DMS 273 (cell line): ENCODE results near the gene PKHD1.

ENCODE experiments used
- DNase-seq: peaks from one replicate; lab custom pipeline; 2025; ENCODE audit not compliant: unreplicated experiment; lab: John Stamatoyannopoulos, UW

PKHD1 gene, protein sequence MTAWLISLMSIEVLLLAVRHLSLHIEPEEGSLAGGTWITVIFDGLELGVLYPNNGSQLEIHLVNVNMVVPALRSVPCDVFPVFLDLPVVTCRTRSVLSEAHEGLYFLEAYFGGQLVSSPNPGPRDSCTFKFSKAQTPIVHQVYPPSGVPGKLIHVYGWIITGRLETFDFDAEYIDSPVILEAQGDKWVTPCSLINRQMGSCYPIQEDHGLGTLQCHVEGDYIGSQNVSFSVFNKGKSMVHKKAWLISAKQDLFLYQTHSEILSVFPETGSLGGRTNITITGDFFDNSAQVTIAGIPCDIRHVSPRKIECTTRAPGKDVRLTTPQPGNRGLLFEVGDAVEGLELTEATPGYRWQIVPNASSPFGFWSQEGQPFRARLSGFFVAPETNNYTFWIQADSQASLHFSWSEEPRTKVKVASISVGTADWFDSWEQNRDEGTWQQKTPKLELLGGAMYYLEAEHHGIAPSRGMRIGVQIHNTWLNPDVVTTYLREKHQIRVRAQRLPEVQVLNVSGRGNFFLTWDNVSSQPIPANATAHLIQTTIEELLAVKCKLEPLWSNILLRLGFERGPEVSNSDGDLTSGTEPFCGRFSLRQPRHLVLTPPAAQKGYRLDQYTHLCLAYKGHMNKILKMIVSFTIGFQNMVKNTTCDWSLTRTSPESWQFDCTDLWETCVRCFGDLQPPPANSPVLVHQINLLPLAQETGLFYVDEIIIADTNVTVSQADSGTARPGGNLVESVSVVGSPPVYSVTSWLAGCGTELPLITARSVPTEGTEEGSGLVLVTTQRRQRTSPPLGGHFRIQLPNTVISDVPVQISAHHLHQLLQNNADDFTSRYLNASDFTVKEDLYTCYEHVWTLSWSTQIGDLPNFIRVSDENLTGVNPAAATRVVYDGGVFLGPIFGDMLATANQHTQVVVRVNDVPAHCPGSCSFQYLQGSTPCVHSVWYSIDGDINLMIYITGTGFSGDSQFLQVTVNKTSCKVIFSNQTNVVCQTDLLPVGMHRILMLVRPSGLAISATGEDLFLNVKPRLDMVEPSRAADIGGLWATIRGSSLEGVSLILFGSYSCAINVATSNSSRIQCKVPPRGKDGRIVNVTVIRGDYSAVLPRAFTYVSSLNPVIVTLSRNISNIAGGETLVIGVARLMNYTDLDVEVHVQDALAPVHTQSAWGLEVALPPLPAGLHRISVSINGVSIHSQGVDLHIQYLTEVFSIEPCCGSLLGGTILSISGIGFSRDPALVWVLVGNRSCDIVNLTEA (N-terminal part only)

DNA sequence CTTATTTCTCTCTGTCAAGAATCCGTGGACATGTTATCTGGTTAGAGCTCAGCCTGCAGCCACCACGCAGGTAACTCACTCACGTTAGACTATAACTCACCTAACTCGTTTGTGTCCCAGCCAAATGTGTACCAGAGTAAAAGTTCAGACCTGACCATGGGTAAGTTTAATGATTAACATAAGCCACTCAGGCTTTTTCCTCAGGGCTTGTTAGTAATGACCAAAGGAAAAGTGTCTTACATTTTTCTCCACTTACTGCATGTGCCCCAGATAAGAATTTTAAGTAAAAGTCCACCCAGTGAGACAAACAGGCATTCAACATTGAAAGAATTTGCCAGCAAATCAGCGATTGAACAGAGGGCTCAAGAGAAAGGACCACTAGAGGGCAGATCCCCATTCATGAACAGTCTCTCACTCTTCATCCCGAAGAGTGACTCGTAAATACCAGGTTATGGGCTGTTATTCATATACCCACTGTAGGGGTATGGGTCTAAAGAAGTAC, at the start of gene PKHD1:
Gene PKHD1 (minus strand): TSS at position 116 of the 502 bp plus-strand sequence. CDS start 2,680 bp downstream, outside the sequence.
- peak; percentile 36 for DNase-seq

DNA sequence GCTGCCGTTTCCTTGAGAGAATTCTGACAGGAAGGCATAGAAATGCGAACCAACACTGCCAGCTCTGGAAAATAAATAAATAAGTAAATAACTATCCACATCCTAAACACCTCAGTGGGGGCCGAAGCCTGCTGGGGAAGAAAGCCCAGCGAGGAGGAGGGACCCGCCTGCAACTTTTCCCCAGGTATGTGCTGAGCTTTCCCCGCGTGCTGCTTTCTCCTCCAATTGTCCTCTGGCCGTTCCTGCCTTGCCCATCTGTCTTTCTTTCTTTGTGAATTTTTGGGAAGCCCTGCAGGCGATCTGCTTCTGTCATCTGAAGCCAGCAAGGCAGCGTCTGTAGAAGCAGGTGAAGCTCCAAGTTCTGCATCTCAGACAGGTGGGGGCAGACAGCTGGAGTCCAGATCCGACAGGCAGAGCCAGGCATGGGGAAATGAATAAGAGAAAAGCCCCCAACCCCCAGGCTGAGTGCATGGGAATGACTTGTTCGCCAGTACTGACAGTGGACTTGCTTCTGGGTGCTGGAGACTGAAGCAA, 49.6 kb upstream of the PKHD1 start:
- DNase-seq, result no peak

DNA sequence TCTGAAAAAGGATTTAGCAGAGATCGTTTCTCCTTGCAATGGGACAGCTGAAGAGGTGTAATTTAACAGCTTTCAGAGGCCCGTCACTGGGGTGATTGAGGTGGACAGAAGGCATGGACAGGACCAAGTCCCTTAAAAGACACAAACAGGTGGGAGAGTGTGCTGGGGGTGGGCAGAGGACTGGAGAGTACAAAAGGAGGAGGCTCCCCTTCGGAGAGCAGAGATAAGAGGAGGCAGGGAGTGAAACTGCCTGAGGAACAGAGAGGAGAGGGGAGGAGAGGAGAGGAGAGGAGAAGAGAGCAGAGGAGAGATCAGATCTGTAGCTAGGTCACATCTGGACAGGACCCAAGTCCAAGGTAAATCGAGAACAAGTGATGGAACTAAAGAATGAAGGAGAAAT, 48.6 kb upstream of the PKHD1 start:
- DNase-seq, result no peak

DNA sequence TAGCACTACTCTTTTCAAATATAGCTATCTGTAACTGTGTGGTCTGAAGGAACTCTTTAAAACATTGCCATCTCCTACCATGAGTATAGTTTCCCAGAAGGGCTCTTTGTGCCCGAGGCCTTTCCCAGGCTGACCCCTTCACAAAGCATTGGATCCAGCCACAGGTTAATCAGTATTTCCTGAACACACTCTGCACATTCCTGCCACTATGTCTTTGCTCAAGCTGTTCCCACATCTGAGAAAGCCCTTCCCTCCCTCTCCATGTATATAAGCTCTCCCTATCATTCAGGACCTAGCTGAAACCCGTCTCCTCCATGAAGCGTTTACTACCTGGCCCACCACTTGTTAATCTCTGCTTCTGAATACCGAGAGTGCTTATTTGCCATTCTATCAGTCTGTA, 47.8 kb upstream of the PKHD1 start:
- DNase-seq, result no peak

DNA sequence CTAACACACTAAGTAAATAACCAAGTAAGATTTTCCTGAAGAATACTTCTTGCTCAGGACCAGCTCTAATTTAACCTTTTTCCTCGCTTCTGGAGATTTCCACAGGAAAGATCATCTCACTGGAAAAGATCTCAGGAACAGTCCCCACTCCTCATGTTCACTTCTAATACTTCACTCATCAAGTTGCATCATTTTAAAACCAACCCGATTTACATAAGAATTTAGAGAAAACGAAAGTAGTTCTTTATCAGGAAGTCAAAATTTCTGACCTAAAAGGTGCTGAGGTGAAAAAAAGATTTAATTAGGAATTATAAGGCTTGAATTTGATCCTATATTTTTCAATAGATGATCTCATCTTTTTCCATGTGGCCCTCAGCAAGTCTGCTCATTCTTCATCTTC, 46.6 kb upstream of the PKHD1 start:
- no peak for DNase-seq

DNA sequence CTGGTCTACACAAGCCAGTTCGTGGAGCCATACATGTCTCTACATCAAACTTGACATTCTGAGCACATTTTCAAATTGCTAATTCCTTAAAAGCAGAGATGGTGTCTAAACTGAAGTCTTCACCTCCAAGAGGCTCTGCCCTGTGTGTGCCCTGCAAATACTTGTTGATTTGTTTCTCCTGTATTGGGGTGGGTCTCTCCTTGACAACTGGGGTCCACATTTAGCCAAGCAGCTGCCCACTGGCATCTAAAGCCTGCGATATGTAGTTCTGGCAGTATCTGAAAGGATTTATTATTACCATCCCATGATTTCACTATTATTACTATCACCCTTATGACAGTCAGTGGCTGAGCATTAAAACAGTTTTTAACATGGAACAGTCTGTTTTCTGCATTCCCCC, 45.9 kb upstream of the PKHD1 start:
- no peak for DNase-seq

DNA sequence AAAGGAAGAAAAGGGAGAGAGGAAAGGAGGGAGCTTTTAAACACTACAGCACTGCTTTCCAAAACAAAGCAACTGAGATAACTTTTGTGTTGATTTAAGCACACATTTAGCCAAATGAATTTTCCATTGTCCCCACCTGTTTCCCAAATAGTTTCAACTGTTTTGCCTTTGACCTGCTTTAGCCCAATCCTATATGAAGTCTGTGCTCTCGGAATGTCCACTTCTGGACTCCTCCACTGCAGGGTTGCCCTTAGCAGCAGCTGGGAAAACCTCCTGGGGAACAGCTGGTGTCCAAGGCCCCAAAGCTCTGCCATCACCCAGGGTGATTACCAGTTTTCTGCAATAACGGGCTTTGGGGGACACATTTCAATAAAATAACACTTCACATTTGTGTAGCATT, 44.9 kb upstream of the PKHD1 start:
- no peak for DNase-seq

DNA sequence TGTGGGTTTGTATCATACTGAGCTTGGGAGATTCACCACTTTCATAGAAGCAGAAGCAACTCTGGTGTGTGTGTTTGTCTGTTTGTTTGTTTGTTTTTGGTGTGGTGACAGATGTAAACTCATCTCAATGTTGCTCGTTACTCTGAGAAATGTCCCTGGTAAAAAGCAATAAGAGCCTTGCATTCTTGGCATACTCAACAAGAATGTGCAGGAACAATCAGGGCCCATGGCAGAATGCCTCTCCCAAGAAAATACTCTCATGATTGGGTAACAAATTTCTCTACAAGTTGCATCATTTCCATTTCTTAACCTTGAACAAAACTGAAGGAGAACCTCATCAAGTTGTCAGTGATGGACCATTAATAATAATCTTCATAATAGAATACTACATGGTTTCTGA, 43.0 kb upstream of the PKHD1 start:
- no peak for DNase-seq

DNA sequence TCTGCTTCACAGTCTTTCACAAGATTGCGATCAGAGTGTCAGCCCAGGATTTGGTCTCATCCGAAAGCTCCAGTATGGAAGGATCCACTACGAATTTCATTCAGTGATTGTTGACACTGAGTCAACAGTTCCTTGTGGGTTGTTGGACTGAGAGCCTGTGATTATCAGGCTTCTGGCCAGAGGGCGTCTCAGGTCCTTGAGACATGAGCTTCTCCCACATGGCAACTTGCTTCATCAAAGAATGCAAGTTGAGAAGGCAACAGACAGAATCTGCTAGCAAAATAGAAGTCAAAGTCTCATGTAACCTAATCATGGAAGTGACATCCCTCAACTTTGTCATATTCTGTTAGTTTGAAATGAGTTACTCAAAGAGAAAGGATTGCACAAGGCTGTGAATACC, 40.5 kb upstream of the PKHD1 start:
- DNase-seq, result no peak

DNA sequence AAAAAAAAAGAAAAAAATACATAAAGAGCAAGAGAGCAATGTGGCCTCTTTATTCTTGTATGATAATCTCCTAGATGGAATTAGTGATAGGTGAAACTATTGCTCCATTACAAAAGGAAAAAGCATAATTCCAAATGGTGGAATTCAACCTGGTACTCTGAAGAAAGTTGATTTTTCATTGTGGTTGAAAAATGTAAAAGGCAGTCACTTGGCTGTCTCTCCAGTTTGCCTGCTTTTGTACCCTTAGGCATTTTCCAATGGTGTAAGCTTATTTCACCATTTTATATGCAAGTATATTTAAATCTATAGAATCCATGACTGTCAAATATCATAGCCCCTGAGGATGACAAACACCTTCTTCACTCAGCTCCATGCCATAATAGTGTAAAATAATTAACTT, 38.8 kb upstream of the PKHD1 start:
- no peak for DNase-seq

DNA sequence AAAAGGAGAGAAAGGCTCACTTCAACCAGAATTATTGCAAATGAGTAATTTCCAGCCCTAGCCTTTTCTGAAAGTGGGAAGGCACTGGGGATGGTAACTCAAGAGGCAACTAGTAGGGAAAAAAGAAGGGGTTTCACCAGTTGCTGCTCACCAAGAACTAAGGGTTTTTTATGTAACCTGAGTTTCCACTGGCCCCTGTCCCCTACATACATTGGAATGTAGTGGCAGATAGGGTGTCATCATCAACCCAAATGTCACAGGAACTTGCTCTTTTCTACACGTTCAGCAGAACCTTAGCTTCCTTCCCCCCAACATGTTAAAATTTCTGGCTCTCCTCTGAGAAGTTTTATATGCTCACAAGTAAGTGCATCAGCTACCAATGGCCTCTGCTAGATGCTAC, 38.2 kb upstream of the PKHD1 start:
- DNase-seq, result no peak

DNA sequence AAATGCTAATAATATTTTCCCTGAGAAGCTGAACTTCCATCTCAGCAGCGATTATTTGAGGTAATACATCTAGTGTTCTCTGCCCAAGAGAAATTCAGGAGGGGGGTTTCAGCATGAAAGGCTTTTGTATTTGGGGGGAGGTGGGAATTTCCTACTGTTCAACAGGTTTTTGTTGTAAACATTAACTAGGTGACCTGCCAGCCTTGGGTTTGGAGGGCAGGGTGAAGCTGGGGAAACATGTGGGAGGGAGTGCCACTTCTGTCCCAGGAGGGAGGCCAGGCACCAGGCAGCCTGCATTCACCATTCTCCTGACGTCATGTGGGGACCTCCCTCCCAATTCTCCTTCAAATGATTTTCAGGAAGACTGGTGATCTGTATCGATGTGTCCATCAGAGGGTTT, 37.7 kb upstream of the PKHD1 start:
- no peak for DNase-seq

DNA sequence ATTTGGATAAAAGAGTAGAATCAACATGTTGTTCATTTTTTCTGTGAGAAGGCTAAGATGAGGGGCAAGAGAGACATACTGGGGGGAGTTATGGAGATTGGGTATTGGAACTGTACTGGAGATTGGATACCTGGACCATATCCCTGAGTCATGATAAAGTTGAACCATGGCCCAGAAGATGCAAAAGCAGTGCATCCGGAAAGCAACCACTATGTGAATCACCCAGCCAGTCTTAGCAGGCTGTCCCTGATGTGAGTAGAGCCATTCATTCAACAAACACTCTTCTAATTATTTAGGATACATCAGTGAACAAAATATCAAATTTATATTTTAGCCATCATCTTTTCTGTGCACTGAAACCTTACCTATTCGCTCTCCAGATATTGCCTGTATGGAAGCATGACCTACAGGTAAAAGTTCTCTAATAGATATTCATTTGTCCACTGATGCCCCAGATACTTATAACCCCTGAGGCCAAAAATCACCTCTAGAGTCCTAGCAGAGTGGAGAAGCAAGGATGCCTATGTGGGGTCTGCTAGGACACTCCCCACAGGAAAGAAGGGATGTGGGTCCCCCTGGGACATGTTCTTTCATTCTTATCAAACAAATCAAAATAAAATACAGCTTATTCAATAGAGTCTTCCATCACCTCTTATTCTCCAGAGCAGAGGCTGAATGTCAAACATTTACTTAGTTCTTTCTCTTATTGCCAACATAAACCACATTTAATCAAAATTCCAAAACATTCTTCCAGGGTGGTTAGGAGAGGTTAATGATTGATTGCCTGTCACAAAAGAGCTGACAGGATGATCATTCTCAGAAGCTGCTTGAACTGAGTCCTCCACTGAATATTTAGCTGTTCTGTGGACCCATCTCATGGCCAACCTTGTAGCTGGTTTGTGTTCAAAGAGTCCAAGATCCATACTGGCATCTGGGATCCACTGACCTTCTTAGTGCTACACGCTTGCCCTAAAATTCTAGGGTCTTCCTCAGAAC, 37.0 kb upstream of the PKHD1 start:
- no peak for DNase-seq

DNA sequence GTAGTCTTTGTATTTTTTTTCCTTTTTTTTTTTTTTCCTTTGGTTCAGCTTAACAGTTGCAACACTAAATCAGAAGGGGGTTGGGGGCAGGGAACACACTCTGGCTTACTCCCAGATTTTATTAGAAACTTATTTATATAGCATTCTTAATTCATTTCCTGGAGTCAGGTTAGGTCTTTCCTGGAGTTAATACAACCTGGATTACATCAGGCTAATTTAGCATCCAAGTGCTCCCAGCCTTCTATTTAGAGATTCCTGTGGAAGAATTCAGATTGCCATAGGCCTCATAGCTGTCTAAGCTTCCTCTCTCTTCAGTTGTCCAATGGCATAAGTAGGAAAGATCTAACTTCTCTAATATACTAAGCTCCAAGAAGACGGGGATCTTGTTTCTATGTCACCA, 35.8 kb upstream of the PKHD1 start:
- no peak for DNase-seq

DNA sequence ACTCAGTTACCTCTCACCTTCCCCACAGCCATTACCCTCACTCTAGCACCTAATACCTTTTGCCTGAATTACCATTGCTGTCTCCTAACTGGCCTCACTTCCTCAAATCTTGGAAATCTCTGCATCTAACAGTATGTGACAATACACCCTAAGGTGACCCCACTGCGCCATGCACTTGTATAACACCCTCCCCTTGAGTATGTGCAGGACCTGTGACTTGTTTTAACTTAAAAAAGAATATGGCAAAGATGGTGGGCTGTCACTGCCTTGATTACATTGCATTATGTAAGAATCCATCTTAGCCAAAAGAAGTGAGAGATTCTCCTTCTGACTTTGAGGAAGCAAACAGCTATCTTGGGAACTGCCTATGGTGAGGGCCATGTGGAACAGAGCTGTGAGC, 29.9 kb upstream of the PKHD1 start:
- no peak for DNase-seq

DNA sequence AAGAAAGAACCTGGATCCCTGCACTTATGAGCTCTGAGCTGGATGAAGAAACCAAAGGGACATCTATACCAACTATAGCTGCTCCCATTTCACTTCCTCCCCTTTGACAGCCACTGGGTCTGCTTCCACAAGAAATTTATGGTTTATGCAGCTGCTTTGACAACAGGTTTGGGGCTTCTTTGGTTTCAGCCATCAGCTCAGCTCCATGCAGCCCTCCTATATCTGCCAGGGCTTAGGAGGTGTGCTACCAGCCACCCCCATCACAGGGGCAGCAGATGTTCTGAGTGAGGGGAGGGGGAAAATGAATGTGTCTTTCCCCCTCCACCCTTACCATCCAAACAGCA, 29.2 kb upstream of the PKHD1 start:
- DNase-seq, result no peak

DNA sequence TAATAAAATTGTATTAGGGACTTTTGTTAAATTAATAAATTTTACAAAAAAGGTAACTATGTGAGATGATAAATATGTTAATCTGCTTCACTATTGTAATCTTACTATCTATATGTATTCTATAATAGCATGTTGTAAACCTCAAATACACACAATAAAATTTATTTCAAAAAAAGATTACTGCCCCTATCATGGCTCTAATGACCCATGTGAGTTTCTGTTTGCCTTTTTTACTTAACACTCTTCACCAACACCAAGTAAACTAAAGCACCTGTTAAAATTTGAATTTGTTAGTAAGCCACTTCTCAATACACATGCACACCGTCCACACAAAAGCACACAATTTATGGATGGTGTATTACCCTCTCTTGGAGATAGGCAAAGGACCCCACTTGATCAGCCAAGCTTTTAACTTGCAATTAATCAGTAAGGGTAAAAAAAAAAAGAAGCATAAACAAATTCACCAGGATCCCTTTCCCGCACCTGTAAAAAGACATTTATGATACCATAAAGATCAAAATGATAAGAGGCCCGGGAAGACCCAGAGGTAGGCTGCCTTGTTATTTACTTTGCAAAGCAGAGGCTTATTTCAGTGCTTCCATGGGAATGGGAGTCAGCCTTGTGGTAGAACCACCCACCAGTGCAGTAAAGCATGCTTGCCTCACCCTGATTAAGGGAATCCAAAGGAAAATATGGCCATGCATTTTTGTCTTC, 28.6 kb upstream of the PKHD1 start:
- DNase-seq, result no peak

DNA sequence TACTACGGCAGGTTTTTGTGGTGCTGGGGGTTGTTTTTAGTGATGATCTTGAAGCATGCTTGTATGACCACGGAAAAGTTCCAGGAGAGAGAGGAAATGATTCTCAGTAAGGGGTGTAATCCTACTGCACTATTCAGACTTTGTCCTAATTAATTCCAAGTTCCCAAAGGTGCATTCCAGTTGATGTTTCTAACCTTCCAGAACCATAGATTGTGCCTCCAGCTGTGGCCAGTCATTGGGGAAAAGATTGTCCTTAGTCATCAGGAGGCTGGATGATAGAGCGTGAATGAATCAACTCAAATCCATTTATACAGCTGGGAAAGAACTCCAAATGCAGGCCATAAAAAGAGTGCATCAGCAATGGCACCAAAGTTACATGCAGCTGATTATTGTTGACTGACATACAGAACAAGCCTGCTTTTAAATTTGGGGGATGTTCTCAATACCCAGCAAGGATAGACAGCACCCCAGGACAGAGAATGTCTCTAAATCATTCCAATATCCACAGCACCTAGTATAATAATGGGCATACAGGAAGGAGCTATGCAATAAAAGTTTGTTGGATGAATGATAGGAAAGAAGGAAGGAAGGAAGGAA, 27.8 kb upstream of the PKHD1 start:
- no peak for DNase-seq

DNA sequence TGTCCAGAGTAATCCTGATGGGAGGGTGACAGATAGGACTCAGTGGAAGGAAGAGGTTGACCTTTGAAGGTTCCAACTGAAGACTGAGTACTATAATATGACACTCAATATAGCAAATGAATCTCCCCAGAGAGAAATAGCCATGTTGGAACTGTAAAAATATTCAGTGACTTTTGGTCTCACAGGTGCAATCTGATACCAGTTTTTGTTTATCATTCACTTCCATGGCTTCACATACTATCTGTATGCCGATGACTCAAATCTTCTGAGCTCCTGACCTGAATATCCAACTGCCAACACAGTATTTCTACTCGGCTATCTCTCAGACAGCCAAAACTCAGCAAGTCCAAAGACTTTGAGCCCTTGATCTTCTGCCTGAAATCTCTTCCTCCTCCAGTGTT, 21.8 kb upstream of the PKHD1 start:
- no peak for DNase-seq
